ENCODE measurements around the gene PKIG. TPM values are rescaled to one million over a fixed set of nuclear protein-coding genes. Genes with fewer than 3 reads are reported as not detected.

Gene PKIG
- total and polyA plus RNA-seq, 2 experiments from 2014 or later = 29.7 to 33.2 TPM

- no peak overlapping the region for H3K4me2 ChIP-seq
- no peaks in the 10 kb centered on the region for H3K27me3 ChIP-seq (ENCODE audit: insufficient read depth)
- DNase-seq (ENCODE audit: low spot score) (no peak), ATAC-seq (no peak)
- H3K4me3 ChIP-seq = no peak overlapping the region
- Mint-ChIP-seq H3K36me3 (ENCODE audit: low read depth) (no peaks in the 10 kb centered on the region), H3K4me1 (peaks cover 2% of the 10 kb centered on the region; the same call in 1 of the 3 replicates), H3K9me3 (no peaks in the 10 kb centered on the region), H3K27ac (peak overlapping the region; percentile 8; the same call in 1 of the 2 replicates), H3K27me3 (ENCODE audit: insufficient read depth, low read depth, poor library complexity) (peaks cover 2% of the 10 kb centered on the region), H3K4me3 (no peak overlapping the region)
- no peaks in the 10 kb centered on the region; the same call in none of the 2 replicates for H4K20me1 ChIP-seq (replicated peaks; ENCODE audit: insufficient read depth)
- no peaks in the 10 kb centered on the region for H3K36me3 ChIP-seq (ENCODE audit: insufficient read depth)
- H3K4me1 ChIP-seq (ENCODE audit: insufficient read depth) = no peaks in the 10 kb centered on the region
- H3K27ac ChIP-seq (ENCODE audit: low read depth) = no peak overlapping the region
- H3K9me2 ChIP-seq (ENCODE audit: insufficient read depth) = no peaks in the 10 kb centered on the region
- peaks cover under 1% of the 10 kb centered on the region; the same call in 1 of the 2 replicates for H3K79me2 ChIP-seq (replicated peaks; ENCODE audit: insufficient read depth)
- TF ChIP-seq ZNF114 (CRISPR knock-in tag; IDR thresholded peaks at IDR 0.05) (no peak), ZNF331 (CRISPR knock-in tag; IDR thresholded peaks at IDR 0.05; ENCODE audit: low read depth) (no peak), EZH2 (IDR thresholded peaks at IDR 0.05; ENCODE audit: low read depth, unreplicated experiment) (no peak)
- TF ChIP-seq, protein P1, sequence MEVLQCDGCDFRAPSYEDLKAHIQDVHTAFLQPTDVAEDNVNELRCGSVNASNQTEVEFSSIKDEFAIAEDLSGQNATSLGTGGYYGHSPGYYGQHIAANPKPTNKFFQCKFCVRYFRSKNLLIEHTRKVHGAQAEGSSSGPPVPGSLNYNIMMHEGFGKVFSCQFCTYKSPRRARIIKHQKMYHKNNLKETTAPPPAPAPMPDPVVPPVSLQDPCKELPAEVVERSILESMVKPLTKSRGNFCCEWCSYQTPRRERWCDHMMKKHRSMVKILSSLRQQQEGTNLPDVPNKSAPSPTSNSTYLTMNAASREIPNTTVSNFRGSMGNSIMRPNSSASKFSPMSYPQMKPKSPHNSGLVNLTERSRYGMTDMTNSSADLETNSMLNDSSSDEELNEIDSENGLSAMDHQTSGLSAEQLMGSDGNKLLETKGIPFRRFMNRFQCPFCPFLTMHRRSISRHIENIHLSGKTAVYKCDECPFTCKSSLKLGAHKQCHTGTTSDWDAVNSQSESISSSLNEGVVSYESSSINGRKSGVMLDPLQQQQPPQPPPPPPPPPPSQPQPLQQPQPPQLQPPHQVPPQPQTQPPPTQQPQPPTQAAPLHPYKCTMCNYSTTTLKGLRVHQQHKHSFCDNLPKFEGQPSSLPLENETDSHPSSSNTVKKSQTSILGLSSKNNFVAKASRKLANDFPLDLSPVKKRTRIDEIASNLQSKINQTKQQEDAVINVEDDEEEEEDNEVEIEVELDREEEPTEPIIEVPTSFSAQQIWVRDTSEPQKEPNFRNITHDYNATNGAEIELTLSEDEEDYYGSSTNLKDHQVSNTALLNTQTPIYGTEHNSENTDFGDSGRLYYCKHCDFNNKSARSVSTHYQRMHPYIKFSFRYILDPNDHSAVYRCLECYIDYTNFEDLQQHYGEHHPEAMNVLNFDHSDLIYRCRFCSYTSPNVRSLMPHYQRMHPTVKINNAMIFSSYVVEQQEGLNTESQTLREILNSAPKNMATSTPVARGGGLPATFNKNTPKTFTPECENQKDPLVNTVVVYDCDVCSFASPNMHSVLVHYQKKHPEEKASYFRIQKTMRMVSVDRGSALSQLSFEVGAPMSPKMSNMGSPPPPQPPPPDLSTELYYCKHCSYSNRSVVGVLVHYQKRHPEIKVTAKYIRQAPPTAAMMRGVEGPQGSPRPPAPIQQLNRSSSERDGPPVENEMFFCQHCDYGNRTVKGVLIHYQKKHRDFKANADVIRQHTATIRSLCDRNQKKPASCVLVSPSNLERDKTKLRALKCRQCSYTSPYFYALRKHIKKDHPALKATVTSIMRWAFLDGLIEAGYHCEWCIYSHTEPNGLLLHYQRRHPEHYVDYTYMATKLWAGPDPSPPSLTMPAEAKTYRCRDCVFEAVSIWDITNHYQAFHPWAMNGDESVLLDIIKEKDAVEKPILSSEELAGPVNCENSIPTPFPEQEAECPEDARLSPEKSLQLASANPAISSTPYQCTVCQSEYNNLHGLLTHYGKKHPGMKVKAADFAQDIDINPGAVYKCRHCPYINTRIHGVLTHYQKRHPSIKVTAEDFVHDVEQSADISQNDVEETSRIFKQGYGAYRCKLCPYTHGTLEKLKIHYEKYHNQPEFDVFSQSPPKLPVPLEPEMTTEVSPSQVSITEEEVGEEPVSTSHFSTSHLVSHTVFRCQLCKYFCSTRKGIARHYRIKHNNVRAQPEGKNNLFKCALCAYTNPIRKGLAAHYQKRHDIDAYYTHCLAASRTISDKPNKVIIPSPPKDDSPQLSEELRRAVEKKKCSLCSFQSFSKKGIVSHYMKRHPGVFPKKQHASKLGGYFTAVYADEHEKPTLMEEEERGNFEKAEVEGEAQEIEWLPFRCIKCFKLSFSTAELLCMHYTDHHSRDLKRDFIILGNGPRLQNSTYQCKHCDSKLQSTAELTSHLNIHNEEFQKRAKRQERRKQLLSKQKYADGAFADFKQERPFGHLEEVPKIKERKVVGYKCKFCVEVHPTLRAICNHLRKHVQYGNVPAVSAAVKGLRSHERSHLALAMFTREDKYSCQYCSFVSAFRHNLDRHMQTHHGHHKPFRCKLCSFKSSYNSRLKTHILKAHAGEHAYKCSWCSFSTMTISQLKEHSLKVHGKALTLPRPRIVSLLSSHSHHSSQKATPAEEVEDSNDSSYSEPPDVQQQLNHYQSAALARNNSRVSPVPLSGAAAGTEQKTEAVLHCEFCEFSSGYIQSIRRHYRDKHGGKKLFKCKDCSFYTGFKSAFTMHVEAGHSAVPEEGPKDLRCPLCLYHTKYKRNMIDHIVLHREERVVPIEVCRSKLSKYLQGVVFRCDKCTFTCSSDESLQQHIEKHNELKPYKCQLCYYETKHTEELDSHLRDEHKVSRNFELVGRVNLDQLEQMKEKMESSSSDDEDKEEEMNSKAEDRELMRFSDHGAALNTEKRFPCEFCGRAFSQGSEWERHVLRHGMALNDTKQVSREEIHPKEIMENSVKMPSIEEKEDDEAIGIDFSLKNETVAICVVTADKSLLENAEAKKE (CRISPR knock-in tag; IDR thresholded peaks at IDR 0.05) = no peak
- H2AFZ ChIP-seq = no peak overlapping the region
- H3F3A ChIP-seq (replicated peaks; ENCODE audit: low read depth) = no peaks in the 10 kb centered on the region
Observed at GRCh38 chr20:44552950-44553908, 29.1 kb upstream of the PKIG start.

Measured in GM23338 (cell line).